ENCODE data around the gene RGS21.

DNA sequence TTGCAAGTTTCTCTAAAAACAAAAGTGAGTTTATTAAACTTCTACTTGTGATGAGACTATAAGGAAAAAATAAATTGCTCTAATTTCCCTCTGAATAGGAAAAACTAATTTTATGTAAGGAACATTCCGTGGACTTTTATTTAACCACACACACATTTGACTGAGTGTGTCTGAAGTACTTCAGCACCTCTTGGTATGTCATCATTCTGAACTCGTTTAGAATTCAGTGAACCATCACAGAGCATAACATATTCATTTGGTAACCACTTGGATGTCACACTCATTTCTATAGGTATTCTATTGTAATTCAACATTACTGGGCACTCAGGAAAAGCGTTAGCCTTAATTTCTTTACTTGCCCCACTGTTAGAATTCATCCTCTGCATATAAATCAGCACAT lies 79.1 kb downstream of the RGS21 start:
- TF ChIP-seq CTCF (IDR thresholded peaks at IDR 0.05) (no peak), EZH2phosphoT487 (IDR thresholded peaks at IDR 0.05) (no peak)

Measured in neural progenitor cell (in vitro differentiated cells).